MM.1S (cell line): Measurements from ENCODE around the gene LRRC56.

Experiments
- CTCF ChIP-seq: fragments of 300-600 bp; sonication (generic); IDR thresholded peaks from 2 replicates; pipeline ENCODE4 v1.5.1; 2016; ENCODE audit warnings: antibody characterized with exemption, low read length, mixed read lengths
- EZH2 ChIP-seq: fragments of 300-600 bp; sonication (generic); optimal IDR thresholded peaks from 2 replicates; pipeline ENCODE3; 2017; ENCODE audit warnings: low read depth, mild to moderate bottlenecking, antibody characterized with exemption, low read length, mixed read lengths

GRCh38 chr11:530960-531831 lies 6.1 kb upstream of the LRRC56 start:
- TF ChIP-seq CTCF, result no peak
- no peak for TF ChIP-seq EZH2
